Glutamatergic neuron (in vitro differentiated cells): ENCODE measurements around the gene NOS1AP. TPM values are rescaled to one million over a fixed set of nuclear protein-coding genes. Genes with fewer than 3 reads are reported as not detected.

Experiments used
- DNase-seq: peaks from one replicate; pipeline ENCODE4 v3.0.0; 2022
- H3K27ac Mint-ChIP-seq: one replicate; pipeline ENCODE4 v1.8.0; 2020; ENCODE audit warnings: mild to moderate bottlenecking, mixed read lengths, inconsistent platforms; ENCODE audit not compliant: unreplicated experiment
- H3K27me3 Mint-ChIP-seq: one replicate; pipeline ENCODE4 v1.8.0; 2020; ENCODE audit warnings: mild to moderate bottlenecking, moderate library complexity, mixed read lengths, inconsistent platforms; ENCODE audit not compliant: unreplicated experiment
- H3K36me3 Mint-ChIP-seq: one replicate; pipeline ENCODE4 v1.8.0; 2020; ENCODE audit warnings: mild to moderate bottlenecking, mixed read lengths, inconsistent platforms; ENCODE audit not compliant: unreplicated experiment
- H3K4me1 Mint-ChIP-seq: one replicate; pipeline ENCODE4 v1.8.0; 2020; ENCODE audit warnings: mild to moderate bottlenecking, low read depth, mixed read lengths, inconsistent platforms; ENCODE audit not compliant: unreplicated experiment
- H3K4me3 Mint-ChIP-seq: one replicate; pipeline ENCODE4 v1.8.0; 2020; ENCODE audit warnings: mild to moderate bottlenecking, mixed read lengths, inconsistent platforms; ENCODE audit not compliant: unreplicated experiment
- H3K9me3 Mint-ChIP-seq: one replicate; pipeline ENCODE4 v1.8.0; 2020; ENCODE audit warnings: mild to moderate bottlenecking, moderate library complexity, mixed read lengths, inconsistent platforms; ENCODE audit not compliant: unreplicated experiment
- total RNA-seq: library from RNA; stranded (reverse); fragmentation: NEBNext Ultra II Directional; extraction: Animal tissue kit (Norgen Biotek cat#: 25700); gene quantifications from one replicate; pipeline ENCODE4 v1.2.1, GENCODE V29; 2021; ENCODE audit not compliant: unreplicated experiment
- TF ChIP-seq, protein P1 (sequence below): fragments of 200-600 bp; sonication (generic); IDR thresholded peaks from one replicate; pipeline ENCODE4 v1.5.0; 2021; ENCODE audit not compliant: partially characterized antibody, unreplicated experiment

NOS1AP gene
- total RNA-seq, 1 donor from 2014 or later = 12.7 TPM

DNA sequence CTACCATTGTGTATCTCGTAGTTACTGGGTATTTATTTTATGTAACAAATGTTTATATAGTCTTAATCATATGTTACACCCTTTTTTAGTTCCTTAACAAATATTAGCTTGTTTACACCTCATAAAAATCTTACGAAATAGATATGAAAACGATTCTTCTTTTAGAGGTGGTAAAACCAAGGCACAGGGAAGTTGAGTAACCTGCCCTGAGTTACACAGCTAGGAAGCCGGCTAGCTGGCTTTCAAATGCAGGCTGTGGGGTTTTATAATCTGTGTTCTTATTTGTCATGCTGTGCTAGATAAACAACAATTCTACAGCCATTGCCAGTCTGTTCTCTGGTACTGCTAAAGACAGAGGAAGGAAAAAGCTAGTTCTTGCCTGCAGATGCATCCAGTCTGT is 109.6 kb downstream of the NOS1AP start:
- peaks cover 33% of the 10 kb centered on the region for H3K4me1 Mint-ChIP-seq
- no peak overlapping the region for H3K4me3 Mint-ChIP-seq
- TF ChIP-seq, protein P1, sequence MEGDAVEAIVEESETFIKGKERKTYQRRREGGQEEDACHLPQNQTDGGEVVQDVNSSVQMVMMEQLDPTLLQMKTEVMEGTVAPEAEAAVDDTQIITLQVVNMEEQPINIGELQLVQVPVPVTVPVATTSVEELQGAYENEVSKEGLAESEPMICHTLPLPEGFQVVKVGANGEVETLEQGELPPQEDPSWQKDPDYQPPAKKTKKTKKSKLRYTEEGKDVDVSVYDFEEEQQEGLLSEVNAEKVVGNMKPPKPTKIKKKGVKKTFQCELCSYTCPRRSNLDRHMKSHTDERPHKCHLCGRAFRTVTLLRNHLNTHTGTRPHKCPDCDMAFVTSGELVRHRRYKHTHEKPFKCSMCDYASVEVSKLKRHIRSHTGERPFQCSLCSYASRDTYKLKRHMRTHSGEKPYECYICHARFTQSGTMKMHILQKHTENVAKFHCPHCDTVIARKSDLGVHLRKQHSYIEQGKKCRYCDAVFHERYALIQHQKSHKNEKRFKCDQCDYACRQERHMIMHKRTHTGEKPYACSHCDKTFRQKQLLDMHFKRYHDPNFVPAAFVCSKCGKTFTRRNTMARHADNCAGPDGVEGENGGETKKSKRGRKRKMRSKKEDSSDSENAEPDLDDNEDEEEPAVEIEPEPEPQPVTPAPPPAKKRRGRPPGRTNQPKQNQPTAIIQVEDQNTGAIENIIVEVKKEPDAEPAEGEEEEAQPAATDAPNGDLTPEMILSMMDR = no peak

DNA sequence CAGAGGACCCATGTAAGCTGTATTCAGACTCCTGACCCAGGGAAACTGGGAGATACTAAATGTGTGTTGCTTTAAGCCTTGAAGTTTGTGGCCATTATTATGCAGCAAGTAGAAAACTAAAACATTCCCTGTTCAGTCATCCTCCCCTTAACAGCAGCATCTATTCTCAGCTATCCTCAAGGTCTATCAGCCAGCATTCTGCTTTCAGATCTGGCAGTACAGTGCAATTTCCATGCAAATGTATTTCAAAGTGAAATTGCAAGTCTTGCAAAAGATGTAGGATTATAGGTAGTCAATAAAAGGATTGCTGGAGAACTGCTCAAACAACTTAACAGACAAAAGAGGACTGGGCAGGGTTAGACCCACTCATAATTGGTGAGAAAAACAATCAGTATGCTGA is 111.3 kb downstream of the NOS1AP start:
- peaks cover 42% of the 10 kb centered on the region for H3K4me1 Mint-ChIP-seq
- H3K9me3 Mint-ChIP-seq = peaks cover 7% of the 10 kb centered on the region

More for the DNA sequence above, 109.6 kb downstream of the NOS1AP start:
- Mint-ChIP-seq H3K27ac (no peak overlapping the region), H3K9me3 (peaks cover 7% of the 10 kb centered on the region), H3K36me3 (no peaks in the 10 kb centered on the region), H3K27me3 (no peaks in the 10 kb centered on the region)
- no peak for DNase-seq

DNA sequence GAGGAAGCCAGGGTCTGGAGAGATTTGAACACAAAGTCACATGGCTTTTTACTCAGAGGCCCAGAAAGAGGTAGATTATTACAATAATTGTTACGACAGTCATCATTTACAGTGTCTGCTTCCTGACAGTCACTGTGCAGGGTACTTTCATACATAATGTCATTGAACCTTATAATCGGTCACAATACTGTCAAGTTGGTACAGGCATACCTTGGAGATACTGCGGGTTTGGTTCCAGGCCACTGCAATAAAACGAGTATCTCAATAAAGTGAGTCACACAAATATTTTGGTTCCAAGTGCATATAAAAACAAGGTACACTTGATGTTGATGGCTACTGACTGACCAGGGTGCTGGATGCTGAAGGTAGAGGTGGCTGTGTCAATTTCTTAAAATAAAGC is 112.6 kb downstream of the NOS1AP start:
- TF ChIP-seq, protein P1 = no peak
- Mint-ChIP-seq H3K4me3 (no peak overlapping the region), H3K9me3 (peaks cover 7% of the 10 kb centered on the region), H3K27ac (no peak overlapping the region), H3K36me3 (no peaks in the 10 kb centered on the region), H3K4me1 (peaks cover 42% of the 10 kb centered on the region), H3K27me3 (no peaks in the 10 kb centered on the region)
- no peak for DNase-seq

More for the DNA sequence above, 111.3 kb downstream of the NOS1AP start:
- no peak overlapping the region for H3K27ac Mint-ChIP-seq
- TF ChIP-seq, protein P1 = no peak
- no peak for DNase-seq
- no peaks in the 10 kb centered on the region for H3K27me3 Mint-ChIP-seq
- H3K36me3 Mint-ChIP-seq = no peaks in the 10 kb centered on the region
- no peak overlapping the region for H3K4me3 Mint-ChIP-seq

DNA sequence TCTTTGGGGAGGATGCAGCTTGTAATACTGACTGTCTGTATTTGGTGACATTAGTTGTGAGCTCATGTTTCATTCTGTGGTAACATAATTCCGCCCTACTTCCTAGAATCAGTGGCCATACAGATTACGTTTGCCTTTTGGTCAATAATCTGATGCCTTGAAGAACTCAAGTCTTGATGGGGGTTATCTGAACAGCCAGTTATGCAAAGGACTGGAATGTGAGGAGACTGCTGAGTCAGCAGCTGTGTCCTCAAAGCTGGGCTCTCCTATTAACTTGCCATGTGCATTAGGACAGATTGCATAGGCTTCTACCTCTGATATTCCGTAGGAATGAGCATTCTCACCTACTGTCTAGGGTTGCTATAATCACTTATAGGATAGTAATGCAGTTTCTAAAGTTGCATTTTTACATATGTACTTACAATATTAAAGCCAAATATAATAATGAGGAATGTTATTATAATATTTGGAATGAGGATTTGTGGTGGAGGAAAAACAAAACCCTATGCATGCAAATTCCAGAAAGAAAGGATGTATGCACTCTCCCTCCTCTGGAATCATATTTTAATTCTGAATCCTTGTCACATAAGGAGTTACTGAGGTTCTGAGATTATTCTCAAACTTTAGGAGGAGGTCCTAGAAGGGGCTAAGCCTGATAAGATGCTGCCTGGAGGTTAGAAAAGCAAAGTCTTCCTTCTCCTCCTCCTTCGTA is 116.0 kb downstream of the NOS1AP start:
- Mint-ChIP-seq H3K4me3 (no peak overlapping the region), H3K27me3 (no peaks in the 10 kb centered on the region), H3K4me1 (peaks cover 22% of the 10 kb centered on the region), H3K27ac (peak overlapping the region; percentile 48), H3K9me3 (no peaks in the 10 kb centered on the region), H3K36me3 (no peaks in the 10 kb centered on the region)
- TF ChIP-seq, protein P1 = no peak
- no peak for DNase-seq

DNA sequence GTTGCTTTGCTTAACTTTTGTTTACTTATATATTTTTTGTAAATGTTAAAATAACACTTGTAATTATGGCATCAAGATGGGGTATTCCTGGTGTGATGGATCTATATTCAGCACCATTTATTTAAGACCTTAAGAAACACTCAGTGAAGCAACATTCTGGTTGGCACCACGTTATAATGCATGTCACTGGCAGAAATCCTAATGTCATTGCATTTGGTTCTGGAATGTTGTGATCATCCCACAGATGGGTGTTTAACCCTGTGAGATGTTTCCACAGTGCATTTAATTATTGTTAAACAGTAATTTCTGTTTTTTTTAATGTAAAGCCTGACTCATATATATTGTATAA is 116.5 kb downstream of the NOS1AP start:
- no peak overlapping the region for H3K4me3 Mint-ChIP-seq

More for the DNA sequence above, 116.5 kb downstream of the NOS1AP start:
- Mint-ChIP-seq H3K9me3 (no peaks in the 10 kb centered on the region), H3K27ac (no peak overlapping the region), H3K27me3 (no peaks in the 10 kb centered on the region), H3K36me3 (no peaks in the 10 kb centered on the region), H3K4me1 (peaks cover 19% of the 10 kb centered on the region)
- DNase-seq = no peak
- TF ChIP-seq, protein P1 = no peak
